Peyer's patch (tissue), 4 donors: Measurements from ENCODE around the gene RBMS1. TPM values are rescaled to one million over a fixed set of nuclear protein-coding genes. Genes with fewer than 3 reads are reported as not detected.

ENCODE experiments used
- DNase-seq, 3 donors: peaks; one replicate each; pipeline ENCODE4 v3.0.0-alpha.2; 2017 to 2019
- H3K27ac ChIP-seq, 4 donors: fragments of 200-600 bp; sonication (generic); one replicate each; pipeline ENCODE4 v1.5.1; 2016 to 2019
- H3K27me3 ChIP-seq, 2 donors: fragments of 200-600 bp; sonication (generic); one replicate each; pipeline ENCODE4 v1.5.1; 2019
- H3K36me3 ChIP-seq, 3 donors: fragments of 200-600 bp; sonication (generic); one replicate each; pipeline ENCODE4 v1.5.1; 2016 to 2019
- H3K4me1 ChIP-seq, 4 donors: fragments of 200-600 bp; sonication (generic); one replicate each; pipeline ENCODE4 v1.5.1; 2016 to 2019
- H3K4me3 ChIP-seq, 4 donors: fragments of 200-600 bp; sonication (generic); 1 replicate in 3 of 4; 2 replicates in 1 of 4; pipeline ENCODE4 v1.5.1; 2016 to 2019; ENCODE audit warnings: mild to moderate bottlenecking in 1 of 4
- H3K9me3 ChIP-seq, 4 donors: fragments of 200-600 bp; sonication (generic); one replicate each; pipeline ENCODE4 v1.5.1; 2016 to 2019; ENCODE audit warnings: mild to moderate bottlenecking in 1 of 4
- CTCF ChIP-seq, 6 experiments: fragments of 450-650 bp in 4 of 6; fragments of 200-600 bp in 2 of 6; sonication (generic) in 1 of 6; IDR thresholded peaks; one replicate each; pipeline ENCODE4 v1.5.1; 2017 to 2019; ENCODE audit warnings: antibody characterized with exemption in 6 of 6, mild to moderate bottlenecking in 3 of 6, moderate library complexity in 1 of 6
- POLR2A ChIP-seq, 2 donors: fragments of 450-650 bp; IDR thresholded peaks; one replicate each; pipeline ENCODE4 v1.5.1; 2017; ENCODE audit warnings: antibody characterized with exemption in 2 of 2, mild to moderate bottlenecking in 2 of 2, moderate library complexity in 2 of 2
- total RNA-seq, 4 donors: library from RNA; depleted of rRNA; stranded (reverse); fragments of >200 nt; gene quantifications; one replicate each; pipeline ENCODE4 v1.1.0, GENCODE V29; 2016

Gene RBMS1
- total RNA-seq, 4 donors from 2014 or later, result 10.5 to 41.3 (median 18.5) TPM

- H3K4me3 ChIP-seq, result no peak overlapping the region
- TF ChIP-seq POLR2A (IDR thresholded peaks at IDR 0.05), result no peak
- TF ChIP-seq CTCF (IDR thresholded peaks at IDR 0.05), result no peak
- H3K4me1 ChIP-seq, result peaks cover 0 to 10% (median 0%) of the 10 kb centered on the region in 4 donors
- no peak overlapping the region for H3K27ac ChIP-seq
- no peaks in the 10 kb centered on the region for H3K36me3 ChIP-seq
- no peak for DNase-seq
- H3K9me3 ChIP-seq, result no peaks in the 10 kb centered on the region
- H3K27me3 ChIP-seq, result no peaks in the 10 kb centered on the region
Observed at GRCh38 chr2:160336105-160336504, 157.5 kb downstream of the RBMS1 start.

- TF ChIP-seq POLR2A (IDR thresholded peaks at IDR 0.05) (no peak), CTCF (IDR thresholded peaks at IDR 0.05) (no peak)
- H3K9me3 ChIP-seq, result no peaks in the 10 kb centered on the region
- no peak overlapping the region for H3K27ac ChIP-seq
- peaks cover 0 to 10% (median 0%) of the 10 kb centered on the region in 4 donors for H3K4me1 ChIP-seq
- DNase-seq, result no peak
- H3K36me3 ChIP-seq, result no peaks in the 10 kb centered on the region
- H3K27me3 ChIP-seq, result no peaks in the 10 kb centered on the region
- H3K4me3 ChIP-seq, result no peak overlapping the region
Observed at GRCh38 chr2:160335441-160335840, 158.2 kb downstream of the RBMS1 start.

- H3K4me3 ChIP-seq, result no peak overlapping the region
- no peaks in the 10 kb centered on the region for H3K9me3 ChIP-seq
- H3K27me3 ChIP-seq, result no peaks in the 10 kb centered on the region
- peaks cover 0 to 11% (median 0%) of the 10 kb centered on the region in 4 donors for H3K4me1 ChIP-seq
- no peaks in the 10 kb centered on the region for H3K36me3 ChIP-seq
- H3K27ac ChIP-seq, result no peak overlapping the region
- TF ChIP-seq CTCF (IDR thresholded peaks at IDR 0.05), result no peak
- TF ChIP-seq POLR2A (IDR thresholded peaks at IDR 0.05), result no peak
- DNase-seq, result no peak
Observed at GRCh38 chr2:160334028-160334741, 159.4 kb downstream of the RBMS1 start.

GRCh38 chr2:160333324-160334027 lies 160.1 kb downstream of the RBMS1 start:
- no peaks in the 10 kb centered on the region for H3K36me3 ChIP-seq
- no peaks in the 10 kb centered on the region for H3K9me3 ChIP-seq
- H3K27ac ChIP-seq, result no peak overlapping the region
- H3K4me1 ChIP-seq, result peaks cover 0 to 15% (median 0%) of the 10 kb centered on the region in 4 donors
- no peaks in the 10 kb centered on the region for H3K27me3 ChIP-seq
- no peak overlapping the region for H3K4me3 ChIP-seq
- no peak for DNase-seq
- TF ChIP-seq POLR2A (IDR thresholded peaks at IDR 0.05), result no peak
- TF ChIP-seq CTCF (IDR thresholded peaks at IDR 0.05), result no peak

- Histone ChIP-seq H3K27me3 (no peaks in the 10 kb centered on the region), H3K9me3 (no peaks in the 10 kb centered on the region), H3K4me1 (peaks cover 0 to 15% (median 0%) of the 10 kb centered on the region in 4 donors), H3K4me3 (no peak overlapping the region), H3K36me3 (no peaks in the 10 kb centered on the region), H3K27ac (no peak overlapping the region)
- TF ChIP-seq POLR2A (IDR thresholded peaks at IDR 0.05) (no peak), CTCF (IDR thresholded peaks at IDR 0.05) (no peak)
- peak in 1 of 3 donors; percentile 20 for DNase-seq
Observed at GRCh38 chr2:160332318-160332717, 161.3 kb downstream of the RBMS1 start.
